HG03565 (cell line): ENCODE results near the gene TBCD.

ENCODE experiments used
- ATAC-seq: cut with Tn5 transposase; IDR thresholded peaks from one replicate; pipeline ENCODE4 v1.9.1; 2021; ENCODE audit warnings: mild to moderate bottlenecking, moderate library complexity; ENCODE audit not compliant: unreplicated experiment

The TBCD gene

DNA sequence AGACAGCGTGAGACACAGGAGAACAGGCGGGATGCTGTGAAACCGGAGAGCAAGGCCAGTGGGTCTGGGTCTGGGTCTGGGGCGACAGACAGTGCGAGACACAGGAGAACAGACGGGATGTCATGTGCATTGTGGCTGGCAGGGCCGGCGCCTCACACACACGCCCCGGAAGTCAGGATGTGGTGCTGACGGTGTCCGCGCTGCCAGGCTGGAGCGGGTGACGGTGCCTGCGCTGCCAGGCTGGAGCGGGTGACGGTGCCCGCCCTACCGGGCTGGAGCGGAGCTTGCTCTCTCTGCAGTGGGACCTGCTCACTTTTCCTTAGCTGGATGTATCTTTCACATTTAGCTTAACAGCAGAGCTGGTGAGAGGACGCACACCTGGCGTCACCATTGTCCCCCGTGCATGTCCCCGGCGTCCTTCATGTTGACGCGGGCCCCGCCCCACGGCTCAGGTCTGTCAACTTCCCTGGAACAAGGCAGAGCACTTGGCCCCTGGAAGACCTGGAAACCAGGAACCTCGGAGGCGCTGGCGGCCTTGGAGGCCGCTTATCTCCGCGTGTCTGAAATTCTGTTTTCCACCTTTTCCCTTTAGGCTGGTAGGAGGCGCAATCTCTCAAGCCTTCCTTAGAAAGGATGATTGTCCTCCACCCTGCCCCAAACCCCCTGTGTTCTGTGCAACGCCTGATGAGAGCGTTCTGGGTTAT, 131.0 kb downstream of the TBCD start:
- ATAC-seq = no peak

GRCh38 chr17:82883419-82884031, 131.7 kb downstream of the TBCD start:
- ATAC-seq = no peak

DNA sequence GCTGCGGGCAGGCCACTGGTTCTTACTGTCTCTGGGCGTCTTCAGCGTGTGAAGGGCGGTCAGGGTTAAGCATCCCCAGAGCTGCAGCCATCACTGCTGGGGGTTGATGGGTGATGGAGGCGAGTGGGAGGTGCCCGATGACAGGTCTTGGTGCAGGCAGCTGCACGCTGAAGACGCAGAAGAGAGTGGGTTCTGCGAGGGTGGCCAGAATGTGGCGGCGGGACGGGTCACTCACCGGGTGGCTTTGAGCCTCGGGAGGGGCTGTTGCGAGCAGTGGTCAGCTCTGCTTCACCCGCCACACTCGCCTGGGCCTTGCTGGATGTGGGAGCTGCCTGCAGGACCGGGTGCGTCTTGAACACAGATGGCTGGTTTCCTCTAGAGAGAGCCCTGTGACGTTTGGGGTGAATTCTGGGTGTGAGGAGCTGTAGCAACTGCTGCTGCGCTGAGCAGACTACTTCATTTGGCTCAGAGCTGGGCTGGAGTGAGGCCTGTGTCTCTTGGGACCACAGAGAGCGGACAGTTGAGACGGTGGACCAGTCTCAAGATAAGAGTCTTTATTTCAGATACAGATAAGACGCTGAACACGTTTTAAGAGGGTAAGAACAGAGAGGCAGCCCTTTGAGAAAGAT, 132.6 kb downstream of the TBCD start:
- no peak for ATAC-seq

DNA sequence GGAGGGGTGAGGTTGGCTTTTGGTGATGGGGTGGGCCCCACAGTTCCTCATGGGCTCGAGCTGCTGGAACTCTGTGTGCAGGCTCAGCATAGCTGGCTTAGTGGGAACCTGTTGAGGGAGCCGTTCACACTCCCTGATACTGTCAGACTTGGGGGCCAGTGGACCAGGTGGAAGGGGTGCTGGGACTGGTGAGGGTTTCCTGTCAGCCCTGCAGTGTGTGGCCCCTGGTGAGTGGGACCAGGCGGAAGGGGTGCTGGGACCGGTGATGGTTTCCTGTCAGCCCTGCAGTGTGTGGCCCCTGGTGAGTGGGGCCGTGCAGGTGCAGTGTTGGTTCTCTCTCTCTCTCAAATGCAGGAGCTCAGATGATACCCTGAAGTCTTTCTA, 133.1 kb downstream of the TBCD start:
- no peak for ATAC-seq

DNA sequence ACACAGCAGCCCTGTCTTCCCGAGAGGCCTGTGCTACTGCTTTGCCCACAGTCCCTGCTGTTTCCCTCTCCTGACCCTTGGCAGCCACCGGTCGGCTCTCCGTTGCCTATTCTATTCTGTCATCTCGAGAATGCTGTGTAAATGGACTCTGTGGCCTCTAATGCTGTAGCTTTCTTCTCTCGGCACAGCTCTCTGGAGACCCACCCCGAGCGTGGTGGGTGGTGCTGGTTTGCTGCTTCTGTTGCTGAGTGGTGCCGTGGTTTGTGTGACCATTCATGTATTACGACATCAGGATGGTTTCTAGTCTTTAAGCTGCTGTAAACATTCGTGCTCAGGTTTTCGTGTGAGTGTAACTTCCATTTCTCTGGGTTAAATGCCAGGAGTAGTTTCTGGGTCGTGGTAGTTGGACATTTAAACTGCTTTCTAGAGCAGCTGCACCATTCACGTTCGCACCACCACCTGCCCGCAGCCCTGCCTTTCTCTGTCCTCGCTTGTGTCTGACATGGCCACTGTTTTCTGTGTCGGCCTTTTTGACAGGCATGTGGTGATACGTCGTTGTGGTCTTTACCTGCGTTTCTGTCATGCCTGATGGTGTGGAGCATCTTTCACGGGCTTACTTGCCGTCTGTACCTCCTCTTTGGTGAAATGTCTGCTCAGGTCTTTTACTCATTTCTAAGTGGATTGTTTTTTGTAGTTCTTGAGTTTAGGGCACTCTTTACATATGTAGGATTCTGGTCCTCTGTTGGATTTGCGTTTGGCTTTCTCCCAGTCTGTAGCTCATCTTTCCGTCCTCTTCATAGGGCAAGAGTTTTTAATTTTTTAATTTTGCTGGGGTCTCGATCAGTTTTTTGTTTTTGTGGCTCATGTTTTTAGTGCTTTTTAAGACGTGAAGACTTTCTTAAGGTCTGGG, 135.6 kb downstream of the TBCD start:
- ATAC-seq = no peak

- ATAC-seq = no peak
Observed at GRCh38 chr17:82888583-82889495, 137.0 kb downstream of the TBCD start.

DNA sequence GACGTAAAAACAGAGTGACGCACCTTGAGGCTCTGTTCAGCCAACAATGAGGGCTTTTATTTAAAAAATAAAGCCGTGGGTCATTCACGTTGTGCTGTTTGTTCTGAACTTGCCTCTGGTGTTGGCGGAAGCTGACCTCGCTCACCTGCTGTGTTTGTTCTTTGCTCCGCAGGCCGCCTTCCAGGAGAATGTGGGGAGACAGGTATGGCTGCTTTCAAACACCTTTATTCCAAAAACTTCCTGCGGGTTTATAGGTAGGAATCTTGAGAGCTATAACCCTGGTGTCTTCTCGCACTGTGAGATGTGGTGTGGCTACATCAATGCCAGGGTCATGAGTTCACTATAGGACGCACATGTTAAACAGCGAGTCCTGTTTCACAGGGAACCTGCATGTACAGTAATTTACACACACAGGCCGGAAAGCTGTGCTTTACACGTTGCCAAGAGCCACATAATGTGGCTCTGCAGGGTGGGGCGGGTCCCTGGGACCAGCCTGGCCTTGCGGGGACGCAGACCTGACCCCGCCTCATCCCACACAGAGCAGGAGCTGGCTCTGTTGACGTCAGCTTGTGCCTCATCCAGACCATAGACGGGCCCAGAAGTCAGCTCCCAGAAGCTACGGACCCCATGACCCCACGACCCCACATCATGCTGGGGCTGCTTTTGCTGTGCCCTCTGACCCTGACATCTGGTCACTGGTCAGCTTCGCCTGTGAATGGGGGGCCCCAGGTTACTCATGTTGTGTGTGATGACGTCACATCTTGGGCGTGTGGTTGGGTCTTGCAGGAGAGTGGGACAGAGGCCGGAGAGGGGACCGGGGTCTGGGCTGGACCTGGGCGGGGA, 137.9 kb downstream of the TBCD start:
- ATAC-seq = no peak

DNA sequence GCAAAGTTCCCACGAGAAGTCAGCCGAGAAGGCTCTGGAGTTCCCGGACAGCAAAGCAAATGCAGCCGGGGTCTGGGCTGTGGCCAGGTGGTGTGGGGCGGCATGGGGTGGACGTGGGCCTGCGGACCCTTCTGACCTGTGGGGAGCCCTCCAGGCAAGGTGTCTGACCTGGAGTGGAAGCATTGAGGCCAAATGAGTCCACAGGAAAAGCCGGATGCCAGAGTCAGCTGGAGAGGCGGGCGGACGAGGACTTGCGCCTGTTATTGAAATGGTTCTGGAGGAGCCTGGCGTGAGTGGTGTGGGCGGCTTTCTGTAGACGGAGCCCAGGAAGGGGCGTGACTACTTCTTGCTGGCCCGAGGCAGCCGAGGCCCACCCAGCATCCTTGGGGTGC, 138.5 kb downstream of the TBCD start:
- no peak for ATAC-seq

DNA sequence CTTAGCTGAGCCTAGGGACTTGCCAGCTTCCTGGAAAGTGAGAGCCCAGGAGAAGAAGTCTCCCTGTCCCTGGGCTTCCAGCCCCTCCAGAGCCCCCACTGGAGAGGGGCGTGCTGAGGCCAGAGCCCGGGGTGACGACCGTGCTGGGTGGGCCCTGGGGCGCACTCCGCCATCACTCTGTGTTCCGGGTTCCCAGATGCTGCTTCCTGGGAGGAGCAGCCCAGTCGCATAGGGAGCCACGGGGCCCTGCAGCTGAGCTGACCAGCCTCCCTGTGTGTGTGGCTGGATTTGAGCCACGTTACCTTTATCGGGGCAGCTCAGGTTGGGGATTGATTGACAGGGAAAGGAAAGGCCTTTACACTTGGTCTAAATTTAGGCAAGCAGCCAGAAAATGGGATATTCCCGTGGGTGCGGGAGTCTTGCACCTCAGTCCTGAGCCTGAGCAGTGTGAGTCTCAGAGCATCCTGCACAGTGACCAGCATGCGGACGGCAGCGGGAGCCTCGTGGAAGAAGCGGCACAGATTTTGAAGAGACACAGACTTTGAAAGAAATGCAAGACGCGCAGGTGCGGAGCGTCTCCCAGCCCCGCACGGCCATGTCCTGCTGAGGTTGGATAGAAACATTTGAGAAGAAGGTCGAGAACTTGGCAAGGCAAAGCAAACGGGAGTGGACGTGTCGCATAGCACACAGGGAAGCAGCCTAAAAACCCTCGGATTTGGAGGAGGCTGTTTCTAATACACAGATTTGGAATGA, 139.2 kb downstream of the TBCD start:
- no peak for ATAC-seq

GRCh38 chr17:82891911-82892310, 140.0 kb downstream of the TBCD start:
- no peak for ATAC-seq

DNA sequence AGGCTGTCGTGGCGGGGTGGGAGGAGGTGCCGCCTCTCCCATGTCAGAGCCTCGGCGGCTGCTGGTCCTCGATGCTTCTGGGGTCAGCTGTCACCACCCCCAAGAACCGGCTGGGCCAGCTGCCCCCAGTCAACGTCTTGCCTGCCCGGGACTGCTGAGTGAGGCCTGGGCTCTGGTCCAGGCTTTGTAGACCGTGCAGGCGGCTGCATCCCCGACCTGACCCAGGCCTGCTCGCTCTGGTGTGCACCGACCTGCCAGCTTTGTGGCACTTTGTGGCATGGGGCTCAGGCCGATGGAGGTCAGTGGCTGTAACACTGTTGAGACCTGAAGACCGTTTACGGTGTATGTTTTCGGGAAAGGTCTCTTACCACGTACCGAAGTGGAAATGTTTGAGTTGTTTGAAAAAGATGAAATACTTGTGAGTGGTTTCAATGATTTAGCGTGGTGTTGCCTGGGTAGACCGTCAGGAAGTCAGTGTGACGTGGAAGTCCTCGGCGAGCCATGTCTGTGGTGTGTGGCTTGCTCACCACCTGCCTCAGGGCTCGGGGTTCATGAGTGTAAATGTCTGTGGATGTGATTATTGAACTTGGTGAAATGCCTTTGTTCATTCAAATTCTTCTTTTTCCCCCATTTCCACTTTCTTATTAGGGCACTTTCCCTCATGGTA, 141.2 kb downstream of the TBCD start:
- ATAC-seq = no peak

- no peak for ATAC-seq
Observed at GRCh38 chr17:82893779-82894178, 141.9 kb downstream of the TBCD start.

DNA sequence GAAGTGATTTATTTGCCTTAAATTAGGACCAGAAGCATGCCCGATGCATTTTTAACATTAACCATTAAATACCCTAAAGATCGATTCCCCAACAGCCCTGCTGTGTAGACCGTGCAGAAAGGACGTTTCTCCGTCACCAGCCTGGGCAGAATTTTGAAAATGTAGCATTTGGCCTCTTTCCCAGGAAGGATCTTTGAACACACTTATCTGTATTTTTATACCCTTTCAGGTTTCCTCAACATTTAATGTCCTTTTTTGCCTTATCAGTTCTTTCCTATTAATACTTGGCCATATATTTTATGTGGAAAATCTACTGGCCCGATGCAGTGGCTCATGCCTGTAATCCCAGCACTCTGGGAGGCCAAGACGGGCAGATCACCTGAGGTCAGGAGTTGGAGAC, 142.5 kb downstream of the TBCD start:
- ATAC-seq = no peak

- ATAC-seq = no peak
Observed at GRCh38 chr17:82895087-82895486, 143.2 kb downstream of the TBCD start.

- no peak for ATAC-seq
Observed at GRCh38 chr17:82896071-82897000, 144.5 kb downstream of the TBCD start.

DNA sequence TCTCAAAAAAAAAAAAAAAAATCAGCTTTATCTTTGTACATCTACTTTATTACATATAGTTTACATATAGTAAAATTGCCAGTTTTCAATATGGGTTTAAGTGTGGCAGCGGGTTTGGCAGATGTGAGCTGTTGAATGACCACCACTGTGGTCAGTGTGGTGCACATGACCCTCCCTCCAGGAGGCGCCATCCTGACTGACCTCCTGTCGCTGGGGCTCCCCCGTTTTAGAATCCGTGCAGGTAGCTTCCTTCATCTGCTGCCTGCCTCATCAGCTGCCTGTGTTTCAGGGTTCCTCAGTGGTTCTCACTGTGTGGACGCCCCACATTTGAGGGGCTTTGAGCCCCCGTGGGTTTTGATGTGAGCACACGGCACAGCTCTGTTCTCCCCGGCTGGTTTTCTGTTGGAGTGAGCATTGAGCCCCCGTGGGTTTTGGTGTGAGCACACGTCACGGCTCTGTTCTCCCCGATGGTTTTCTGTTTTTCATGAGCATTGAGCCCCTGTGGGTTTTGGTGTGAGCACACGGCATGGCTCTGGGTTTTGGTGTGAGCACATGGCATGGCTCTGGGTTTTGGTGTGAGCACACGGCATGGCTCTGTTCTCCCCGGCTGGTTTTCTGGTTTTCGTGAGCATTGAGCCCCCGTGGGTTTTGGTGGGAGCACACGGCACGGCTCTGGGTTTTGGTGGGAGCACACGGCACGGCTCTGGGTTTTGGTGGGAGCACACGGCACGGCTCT, 145.8 kb downstream of the TBCD start:
- no peak for ATAC-seq
